Glutamatergic neuron (in vitro differentiated cells): ENCODE results near the gene NT5DC3. TPM values are rescaled to one million over a fixed set of nuclear protein-coding genes. Genes with fewer than 3 reads are reported as not detected.

ENCODE experiments used
- DNase-seq: peaks from one replicate; pipeline ENCODE4 v3.0.0; 2022
- H3K27ac Mint-ChIP-seq: one replicate; pipeline ENCODE4 v1.8.0; 2020; ENCODE audit warnings: mild to moderate bottlenecking, mixed read lengths, inconsistent platforms; ENCODE audit not compliant: unreplicated experiment
- H3K27me3 Mint-ChIP-seq: one replicate; pipeline ENCODE4 v1.8.0; 2020; ENCODE audit warnings: mild to moderate bottlenecking, moderate library complexity, mixed read lengths, inconsistent platforms; ENCODE audit not compliant: unreplicated experiment
- H3K36me3 Mint-ChIP-seq: one replicate; pipeline ENCODE4 v1.8.0; 2020; ENCODE audit warnings: mild to moderate bottlenecking, mixed read lengths, inconsistent platforms; ENCODE audit not compliant: unreplicated experiment
- H3K4me1 Mint-ChIP-seq: one replicate; pipeline ENCODE4 v1.8.0; 2020; ENCODE audit warnings: mild to moderate bottlenecking, low read depth, mixed read lengths, inconsistent platforms; ENCODE audit not compliant: unreplicated experiment
- H3K4me3 Mint-ChIP-seq: one replicate; pipeline ENCODE4 v1.8.0; 2020; ENCODE audit warnings: mild to moderate bottlenecking, mixed read lengths, inconsistent platforms; ENCODE audit not compliant: unreplicated experiment
- H3K9me3 Mint-ChIP-seq: one replicate; pipeline ENCODE4 v1.8.0; 2020; ENCODE audit warnings: mild to moderate bottlenecking, moderate library complexity, mixed read lengths, inconsistent platforms; ENCODE audit not compliant: unreplicated experiment
- total RNA-seq: library from RNA; stranded (reverse); fragmentation: NEBNext Ultra II Directional; extraction: Animal tissue kit (Norgen Biotek cat#: 25700); gene quantifications from one replicate; pipeline ENCODE4 v1.2.1, GENCODE V29; 2021; ENCODE audit not compliant: unreplicated experiment
- TF ChIP-seq, protein P1 (sequence below): fragments of 200-600 bp; sonication (generic); IDR thresholded peaks from one replicate; pipeline ENCODE4 v1.5.0; 2021; ENCODE audit not compliant: partially characterized antibody, unreplicated experiment

NT5DC3 gene
- total RNA-seq, 1 donor from 2014 or later: 2.1 TPM

DNA sequence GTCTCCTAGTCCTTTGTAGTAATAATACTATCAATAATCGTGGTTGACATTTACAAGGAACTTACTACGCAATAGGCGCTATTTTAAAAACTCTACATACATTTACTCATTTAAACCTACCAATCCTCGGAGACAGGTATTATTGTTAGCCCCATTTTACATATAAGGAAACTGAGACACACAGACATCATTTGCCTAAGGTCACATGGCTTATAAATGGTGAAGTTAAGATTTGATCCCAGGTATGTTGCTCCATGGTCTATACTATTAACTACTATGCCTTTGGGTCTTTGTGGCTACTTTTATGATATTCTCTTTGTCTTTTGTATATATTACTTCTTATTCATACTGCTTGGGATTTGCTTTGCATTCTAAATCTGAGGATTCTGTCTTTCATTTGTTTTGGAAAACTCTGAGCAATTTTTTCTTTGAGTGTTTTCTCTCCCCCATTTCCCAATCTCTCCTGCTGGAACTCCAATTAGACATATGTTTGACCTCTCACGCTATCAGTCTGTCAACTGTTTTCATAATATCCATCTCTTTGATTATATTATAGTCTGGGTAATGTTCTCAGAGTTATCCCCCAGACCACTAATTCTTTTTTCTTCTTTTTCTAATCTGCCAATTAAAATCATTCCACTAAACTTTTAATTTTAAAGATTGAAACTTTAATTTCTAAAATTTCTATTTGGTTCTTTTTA, 10.9 kb downstream of the NT5DC3 start:
- TF ChIP-seq, protein P1, sequence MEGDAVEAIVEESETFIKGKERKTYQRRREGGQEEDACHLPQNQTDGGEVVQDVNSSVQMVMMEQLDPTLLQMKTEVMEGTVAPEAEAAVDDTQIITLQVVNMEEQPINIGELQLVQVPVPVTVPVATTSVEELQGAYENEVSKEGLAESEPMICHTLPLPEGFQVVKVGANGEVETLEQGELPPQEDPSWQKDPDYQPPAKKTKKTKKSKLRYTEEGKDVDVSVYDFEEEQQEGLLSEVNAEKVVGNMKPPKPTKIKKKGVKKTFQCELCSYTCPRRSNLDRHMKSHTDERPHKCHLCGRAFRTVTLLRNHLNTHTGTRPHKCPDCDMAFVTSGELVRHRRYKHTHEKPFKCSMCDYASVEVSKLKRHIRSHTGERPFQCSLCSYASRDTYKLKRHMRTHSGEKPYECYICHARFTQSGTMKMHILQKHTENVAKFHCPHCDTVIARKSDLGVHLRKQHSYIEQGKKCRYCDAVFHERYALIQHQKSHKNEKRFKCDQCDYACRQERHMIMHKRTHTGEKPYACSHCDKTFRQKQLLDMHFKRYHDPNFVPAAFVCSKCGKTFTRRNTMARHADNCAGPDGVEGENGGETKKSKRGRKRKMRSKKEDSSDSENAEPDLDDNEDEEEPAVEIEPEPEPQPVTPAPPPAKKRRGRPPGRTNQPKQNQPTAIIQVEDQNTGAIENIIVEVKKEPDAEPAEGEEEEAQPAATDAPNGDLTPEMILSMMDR: no peak
- no peak for DNase-seq
- Mint-ChIP-seq H3K4me1 (peaks cover 7% of the 10 kb centered on the region), H3K27me3 (no peaks in the 10 kb centered on the region), H3K27ac (no peak overlapping the region), H3K4me3 (no peak overlapping the region), H3K9me3 (peaks cover 2% of the 10 kb centered on the region), H3K36me3 (peaks cover 13% of the 10 kb centered on the region)

DNA sequence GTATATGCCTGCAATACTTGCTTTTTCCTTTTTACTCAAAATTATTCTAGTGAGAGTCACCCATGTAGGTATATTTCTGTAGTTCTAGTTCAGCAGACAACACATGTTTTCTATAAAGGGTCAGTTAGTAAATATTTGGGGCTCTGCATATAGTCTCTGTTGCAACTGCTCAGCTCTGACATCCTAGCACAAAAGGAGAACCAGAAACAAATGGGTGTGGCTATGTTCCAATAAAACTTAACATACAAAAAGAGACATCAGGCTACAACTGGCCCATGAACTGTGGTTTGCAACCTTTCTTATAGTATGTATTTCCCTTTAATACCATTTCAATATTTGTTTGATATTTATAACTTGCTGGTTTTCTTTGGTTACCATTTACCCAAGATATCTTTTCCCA, 11.9 kb downstream of the NT5DC3 start:
- Mint-ChIP-seq H3K27me3 (no peaks in the 10 kb centered on the region), H3K4me1 (no peaks in the 10 kb centered on the region), H3K9me3 (peaks cover 2% of the 10 kb centered on the region), H3K4me3 (no peak overlapping the region), H3K36me3 (peaks cover 13% of the 10 kb centered on the region), H3K27ac (no peak overlapping the region)
- TF ChIP-seq, protein P1: no peak
- DNase-seq: no peak

DNA sequence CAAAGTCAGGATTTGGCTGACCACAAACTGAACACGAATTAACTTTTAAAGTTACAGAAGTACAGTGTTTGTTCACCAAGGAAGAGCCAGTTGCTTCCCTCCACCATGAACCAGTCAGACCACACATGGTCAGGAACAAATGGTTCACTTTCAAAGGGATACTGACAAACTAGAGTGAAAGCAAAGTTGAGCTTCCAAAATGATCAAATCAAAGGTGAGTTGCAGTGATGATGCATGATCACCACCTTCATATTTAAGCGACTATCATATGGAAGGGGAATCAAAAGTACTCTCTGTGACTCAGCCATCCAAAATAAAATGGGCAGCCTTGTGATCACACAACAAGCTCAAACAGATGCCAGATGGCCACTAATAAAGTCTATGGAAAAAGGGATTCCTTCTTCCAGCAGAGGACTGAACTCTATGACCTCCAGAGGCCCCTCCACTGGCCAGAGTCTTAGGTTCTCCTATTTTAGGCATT, 13.1 kb downstream of the NT5DC3 start:
- Mint-ChIP-seq H3K4me3 (no peak overlapping the region), H3K36me3 (peaks cover 13% of the 10 kb centered on the region), H3K27ac (no peak overlapping the region), H3K4me1 (no peaks in the 10 kb centered on the region), H3K9me3 (peaks cover 2% of the 10 kb centered on the region), H3K27me3 (no peaks in the 10 kb centered on the region)
- DNase-seq: no peak
- TF ChIP-seq, protein P1: no peak

DNA sequence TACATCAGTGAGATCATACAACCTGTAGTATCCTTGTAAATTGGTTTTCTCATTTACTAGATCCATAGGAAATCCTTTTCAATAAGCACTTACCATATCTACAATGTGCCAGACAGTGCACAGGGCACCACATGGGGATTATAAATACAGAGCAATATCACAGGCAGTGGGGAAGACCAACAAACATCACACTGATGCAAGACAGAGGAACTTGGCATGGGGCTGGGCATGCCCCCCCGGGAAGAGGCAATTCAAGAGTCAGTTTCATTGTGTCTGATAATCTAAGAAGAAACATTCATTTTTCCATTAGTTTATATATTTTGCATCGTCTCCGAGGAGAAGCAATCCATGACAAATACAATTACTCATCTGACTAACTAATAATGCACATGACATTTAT, 16.2 kb downstream of the NT5DC3 start:
- peaks cover 2% of the 10 kb centered on the region for H3K4me1 Mint-ChIP-seq
- H3K27me3 Mint-ChIP-seq: no peaks in the 10 kb centered on the region
- H3K4me3 Mint-ChIP-seq: no peak overlapping the region
- TF ChIP-seq, protein P1: no peak
- peaks cover 2% of the 10 kb centered on the region for H3K9me3 Mint-ChIP-seq
- DNase-seq: no peak
- H3K27ac Mint-ChIP-seq: no peak overlapping the region
- H3K36me3 Mint-ChIP-seq: no peaks in the 10 kb centered on the region

DNA sequence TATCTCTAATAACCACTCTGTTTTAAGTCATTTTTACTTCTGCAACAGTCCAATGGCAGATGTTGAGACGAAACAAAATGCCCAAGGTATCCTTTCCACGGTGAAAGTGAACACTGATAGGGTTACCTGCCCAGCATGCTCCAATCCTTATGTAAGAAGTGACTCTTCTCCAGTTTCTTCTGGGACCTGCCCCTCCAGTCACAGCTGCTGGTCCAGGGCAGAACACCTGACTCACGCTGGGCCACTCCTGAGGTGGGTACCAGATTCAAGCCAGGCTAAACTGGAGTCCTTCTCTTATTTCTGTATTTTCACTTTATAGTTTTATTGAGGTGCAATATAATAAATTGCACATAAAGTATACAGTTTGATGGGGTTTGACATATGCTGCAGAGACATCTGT, 16.7 kb downstream of the NT5DC3 start:
- Mint-ChIP-seq H3K4me1 (peaks cover 2% of the 10 kb centered on the region), H3K27me3 (no peaks in the 10 kb centered on the region), H3K9me3 (no peaks in the 10 kb centered on the region), H3K4me3 (no peak overlapping the region), H3K36me3 (no peaks in the 10 kb centered on the region), H3K27ac (no peak overlapping the region)
- TF ChIP-seq, protein P1: no peak
- DNase-seq: no peak
